Astrocyte (in vitro differentiated cells and primary cell): ENCODE measurements around the gene PRMT6. TPM values are rescaled to one million over a fixed set of nuclear protein-coding genes. Genes with fewer than 3 reads are reported as not detected.

Source experiments
- DNase-seq: peaks from one replicate; pipeline ENCODE4 v3.0.0-alpha.2; 2010; ENCODE audit warnings: low read depth
- FAIRE-seq: peaks from 2 replicates; lab custom pipeline; 2011; peaks lifted over from hg19 to GRCh38; lab: Jason Lieb, UNC
- H2AFZ ChIP-seq: 2 replicates; pipeline ENCODE4 v1.6.0; 2012; ENCODE audit warnings: low read depth, low read length, inconsistent platforms
- H3K27ac ChIP-seq: 2 replicates; pipeline ENCODE4 v1.5.1; 2011; ENCODE audit warnings: low read depth, low read length, inconsistent platforms
- H3K27me3 ChIP-seq: 2 replicates; pipeline ENCODE4 v1.6.0; 2011; ENCODE audit warnings: low read length, inconsistent platforms; ENCODE audit not compliant: insufficient read depth
- H3K36me3 ChIP-seq: 2 replicates; pipeline ENCODE4 v1.5.1; 2011; ENCODE audit warnings: low read length, inconsistent platforms; ENCODE audit not compliant: insufficient read depth
- H3K4me1 ChIP-seq: 2 replicates; pipeline ENCODE4 v1.5.1; 2011; ENCODE audit warnings: low read length, inconsistent platforms; ENCODE audit not compliant: insufficient read depth
- H3K4me2 ChIP-seq: 2 replicates; pipeline ENCODE4 v1.6.0; 2012; ENCODE audit warnings: low read length, inconsistent platforms
- H3K4me3 ChIP-seq: 2 replicates; pipeline ENCODE4 v1.5.1; 2011; ENCODE audit warnings: low read depth, mild to moderate bottlenecking, low read length, inconsistent platforms; ENCODE audit not compliant: insufficient read depth
- H3K79me2 ChIP-seq: 2 replicates; pipeline ENCODE4 v1.6.0; 2012; ENCODE audit warnings: mild to moderate bottlenecking, low read length, inconsistent platforms; ENCODE audit not compliant: insufficient read depth
- H3K9ac ChIP-seq: 2 replicates; pipeline ENCODE4 v1.6.0; 2012; ENCODE audit warnings: mild to moderate bottlenecking, low read length, inconsistent platforms
- H3K9me3 ChIP-seq: 2 replicates; pipeline ENCODE4 v1.5.1; 2012; ENCODE audit warnings: low read depth, mild to moderate bottlenecking, low read length, inconsistent platforms; ENCODE audit not compliant: insufficient read depth
- H4K20me1 ChIP-seq: 2 replicates; pipeline ENCODE4 v1.6.0; 2012; ENCODE audit warnings: low read length, inconsistent platforms; ENCODE audit not compliant: insufficient read depth
- H3K27ac Mint-ChIP-seq: one replicate; pipeline ENCODE4 v1.8.0; 2021; ENCODE audit warnings: mild to moderate bottlenecking, mixed read lengths; ENCODE audit not compliant: unreplicated experiment
- H3K27me3 Mint-ChIP-seq: one replicate; pipeline ENCODE4 v1.8.0; 2021; ENCODE audit warnings: low read depth, mixed read lengths; ENCODE audit not compliant: unreplicated experiment
- H3K36me3 Mint-ChIP-seq: one replicate; pipeline ENCODE4 v1.8.0; 2021; ENCODE audit warnings: low read depth, mixed read lengths; ENCODE audit not compliant: unreplicated experiment
- H3K4me1 Mint-ChIP-seq: one replicate; pipeline ENCODE4 v1.8.0; 2021; ENCODE audit warnings: low read depth, mixed read lengths; ENCODE audit not compliant: unreplicated experiment
- H3K4me3 Mint-ChIP-seq: one replicate; pipeline ENCODE4 v1.8.0; 2021; ENCODE audit warnings: mild to moderate bottlenecking, moderate library complexity, mixed read lengths; ENCODE audit not compliant: unreplicated experiment
- H3K9me3 Mint-ChIP-seq: one replicate; pipeline ENCODE4 v1.8.0; 2021; ENCODE audit warnings: mild to moderate bottlenecking, mixed read lengths; ENCODE audit not compliant: unreplicated experiment
- CTCF ChIP-seq: IDR thresholded peaks from 2 replicates; pipeline ENCODE4 v1.5.1; 2011; ENCODE audit warnings: low read depth, mild to moderate bottlenecking, inconsistent platforms, low read length, moderate library complexity; ENCODE audit not compliant: insufficient read depth
- EZH2 ChIP-seq: IDR thresholded peaks from 2 replicates; pipeline ENCODE4 v1.6.1; 2012; ENCODE audit warnings: mild to moderate bottlenecking, low read length, inconsistent platforms; ENCODE audit not compliant: insufficient read depth
- total RNA-seq: library from RNA; stranded (reverse); gene quantifications from 2 replicates; pipeline ENCODE4 v1.2.1, GENCODE V29; 2021

The PRMT6 gene
- total RNA-seq, 1 donor from 2014 or later: 14.9 TPM

DNA sequence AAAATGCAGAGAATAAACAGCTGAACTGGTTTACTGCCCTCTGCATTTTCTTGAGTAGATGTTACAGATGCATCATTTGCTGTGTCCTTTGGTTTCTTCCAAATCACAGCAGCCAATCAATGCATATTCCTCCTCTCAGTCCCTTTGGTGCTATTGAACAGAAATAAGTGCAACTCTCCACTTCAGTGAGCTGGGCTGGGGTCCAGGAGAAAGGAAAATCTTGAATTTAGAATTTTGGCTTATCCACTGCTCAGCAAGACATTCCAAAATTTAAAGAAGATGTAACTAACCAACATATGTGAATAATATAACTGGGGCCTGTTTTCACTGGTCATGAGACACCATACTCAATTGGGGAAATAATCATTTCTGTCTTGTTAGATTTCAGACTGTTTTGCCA, 39.2 kb downstream of the PRMT6 start:
- no peak overlapping the region for H3K9ac ChIP-seq
- no peak overlapping the region for H3K4me2 ChIP-seq
- Mint-ChIP-seq H3K4me1 (no peaks in the 10 kb centered on the region), H3K27me3 (no peaks in the 10 kb centered on the region), H3K27ac (no peak overlapping the region), H3K36me3 (no peaks in the 10 kb centered on the region), H3K9me3 (no peaks in the 10 kb centered on the region), H3K4me3 (no peak overlapping the region)
- H3K9me3 ChIP-seq: no peaks in the 10 kb centered on the region
- no peaks in the 10 kb centered on the region for H3K27me3 ChIP-seq
- H3K4me1 ChIP-seq: no peaks in the 10 kb centered on the region
- no peak overlapping the region for H3K27ac ChIP-seq
- no peaks in the 10 kb centered on the region for H3K36me3 ChIP-seq
- FAIRE-seq (no peak), DNase-seq (no peak)
- H4K20me1 ChIP-seq: no peaks in the 10 kb centered on the region
- no peaks in the 10 kb centered on the region for H3K79me2 ChIP-seq
- no peak for TF ChIP-seq CTCF
- TF ChIP-seq EZH2: no peak
- H2AFZ ChIP-seq: no peak overlapping the region
- H3K4me3 ChIP-seq: no peak overlapping the region

- Histone ChIP-seq H3K27me3 (no peaks in the 10 kb centered on the region), H3K4me2 (no peak overlapping the region), H3K79me2 (no peaks in the 10 kb centered on the region), H4K20me1 (no peaks in the 10 kb centered on the region), H3K36me3 (no peaks in the 10 kb centered on the region), H3K9ac (no peak overlapping the region), H3K4me1 (no peaks in the 10 kb centered on the region), H3K4me3 (no peak overlapping the region), H3K27ac (no peak overlapping the region), H2AFZ (no peak overlapping the region), H3K9me3 (no peaks in the 10 kb centered on the region)
- H3K27me3 Mint-ChIP-seq: no peaks in the 10 kb centered on the region
- H3K36me3 Mint-ChIP-seq: no peaks in the 10 kb centered on the region
- H3K27ac Mint-ChIP-seq: no peak overlapping the region
- TF ChIP-seq CTCF: no peak
- no peak for TF ChIP-seq EZH2
- H3K4me3 Mint-ChIP-seq: no peak overlapping the region
- no peaks in the 10 kb centered on the region for H3K4me1 Mint-ChIP-seq
- no peaks in the 10 kb centered on the region for H3K9me3 Mint-ChIP-seq
- DNase-seq (no peak), FAIRE-seq (no peak)
Observed at GRCh38 chr1:107096690-107097089, 40.2 kb downstream of the PRMT6 start.

DNA sequence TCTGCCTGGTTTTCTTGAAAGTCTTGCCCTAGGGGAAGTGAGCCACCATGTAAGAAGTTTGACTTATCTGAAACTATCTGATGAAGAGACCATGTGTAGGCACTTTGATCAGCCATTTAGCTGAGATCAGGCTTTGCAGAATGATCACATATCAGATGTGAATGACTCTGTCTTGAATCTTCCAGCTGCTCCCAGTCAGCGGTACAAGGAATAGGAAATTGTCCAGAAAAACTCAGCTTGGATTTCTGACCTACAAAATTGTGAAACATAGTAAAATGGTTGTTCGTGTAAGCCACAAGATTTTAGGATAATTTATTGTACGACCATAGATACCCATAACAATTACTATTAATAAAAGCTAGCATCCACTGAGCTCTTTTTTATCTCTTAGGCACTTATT, 42.5 kb downstream of the PRMT6 start:
- Mint-ChIP-seq H3K4me1 (no peaks in the 10 kb centered on the region), H3K36me3 (no peaks in the 10 kb centered on the region), H3K27me3 (no peaks in the 10 kb centered on the region), H3K4me3 (no peak overlapping the region), H3K9me3 (no peaks in the 10 kb centered on the region), H3K27ac (no peak overlapping the region)
- no peak overlapping the region for H3K9ac ChIP-seq
- no peak overlapping the region for H3K4me2 ChIP-seq
- H2AFZ ChIP-seq: no peak overlapping the region
- H3K27ac ChIP-seq: no peak overlapping the region
- no peaks in the 10 kb centered on the region for H3K27me3 ChIP-seq
- H3K4me1 ChIP-seq: no peaks in the 10 kb centered on the region
- no peak overlapping the region for H3K4me3 ChIP-seq
- DNase-seq (no peak), FAIRE-seq (no peak)
- no peaks in the 10 kb centered on the region for H3K9me3 ChIP-seq
- no peaks in the 10 kb centered on the region for H4K20me1 ChIP-seq
- TF ChIP-seq EZH2 (no peak), CTCF (no peak)
- H3K79me2 ChIP-seq: no peaks in the 10 kb centered on the region
- H3K36me3 ChIP-seq: no peaks in the 10 kb centered on the region
